IMR-90 (cell line): ENCODE data around the gene CD44.

Source experiments
- NFE2L2 ChIP-seq: fragments of 150-350 bp; IDR thresholded peaks from 2 replicates; pipeline ENCODE4 v1.6.1; 2016; ENCODE audit warnings: low read depth, mild to moderate bottlenecking, low read length
- POLR2A ChIP-seq: IDR thresholded peaks from 2 replicates; pipeline ENCODE4 v1.6.1; 2012; ENCODE audit warnings: mild to moderate bottlenecking, low read depth, low read length
- TF ChIP-seq, protein P1 (sequence below): conservative IDR thresholded peaks from 2 replicates; pipeline ENCODE4 v1.5.1; 2012; ENCODE audit warnings: mild to moderate bottlenecking, low read depth, low read length, improper control_type of control experiment

DNA sequence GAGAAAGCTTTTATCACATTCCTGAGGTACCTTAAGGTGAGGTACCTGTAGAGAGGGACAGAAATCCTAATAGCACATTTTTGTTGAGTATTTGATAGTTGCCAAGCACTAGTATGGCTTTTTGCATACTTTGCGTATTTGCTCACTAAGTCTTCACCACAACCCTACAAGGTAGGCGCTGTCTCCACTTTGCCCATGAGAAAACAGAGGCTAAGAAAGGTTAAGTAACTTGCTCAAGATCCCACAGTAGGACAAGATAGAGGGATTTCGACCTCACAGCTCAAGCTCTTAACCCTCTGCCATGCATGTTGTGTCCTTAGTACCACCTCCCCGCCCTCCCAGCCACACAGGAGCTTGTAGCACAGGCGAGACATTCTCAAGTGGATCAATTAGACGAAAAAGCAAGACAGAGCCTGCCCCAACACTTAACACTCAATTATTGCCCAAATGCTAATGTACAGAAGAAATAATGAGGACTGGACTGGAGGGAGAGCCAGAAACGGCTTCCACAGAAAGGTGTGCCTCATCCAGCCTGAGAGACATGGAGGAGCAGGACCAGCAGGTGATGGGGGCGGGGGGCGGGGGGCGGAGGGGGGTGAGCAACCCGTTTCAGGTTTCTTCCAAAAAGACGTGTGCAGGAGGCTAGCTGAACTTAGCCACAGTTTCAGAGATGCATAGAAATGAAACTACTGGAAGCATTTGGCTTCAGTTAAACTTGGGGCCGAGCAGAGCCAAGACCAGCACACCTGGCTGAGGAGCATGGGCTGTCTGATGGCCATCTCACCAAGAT, 26.7 kb upstream of the CD44 start:
- TF ChIP-seq, protein P1, sequence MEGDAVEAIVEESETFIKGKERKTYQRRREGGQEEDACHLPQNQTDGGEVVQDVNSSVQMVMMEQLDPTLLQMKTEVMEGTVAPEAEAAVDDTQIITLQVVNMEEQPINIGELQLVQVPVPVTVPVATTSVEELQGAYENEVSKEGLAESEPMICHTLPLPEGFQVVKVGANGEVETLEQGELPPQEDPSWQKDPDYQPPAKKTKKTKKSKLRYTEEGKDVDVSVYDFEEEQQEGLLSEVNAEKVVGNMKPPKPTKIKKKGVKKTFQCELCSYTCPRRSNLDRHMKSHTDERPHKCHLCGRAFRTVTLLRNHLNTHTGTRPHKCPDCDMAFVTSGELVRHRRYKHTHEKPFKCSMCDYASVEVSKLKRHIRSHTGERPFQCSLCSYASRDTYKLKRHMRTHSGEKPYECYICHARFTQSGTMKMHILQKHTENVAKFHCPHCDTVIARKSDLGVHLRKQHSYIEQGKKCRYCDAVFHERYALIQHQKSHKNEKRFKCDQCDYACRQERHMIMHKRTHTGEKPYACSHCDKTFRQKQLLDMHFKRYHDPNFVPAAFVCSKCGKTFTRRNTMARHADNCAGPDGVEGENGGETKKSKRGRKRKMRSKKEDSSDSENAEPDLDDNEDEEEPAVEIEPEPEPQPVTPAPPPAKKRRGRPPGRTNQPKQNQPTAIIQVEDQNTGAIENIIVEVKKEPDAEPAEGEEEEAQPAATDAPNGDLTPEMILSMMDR: no peak
- TF ChIP-seq NFE2L2 (no peak), POLR2A (no peak)
